K562 (cell line): ENCODE results near the gene GPR176.

Source experiments
- EHMT2 ChIP-seq: fragments of 450-650 bp; IDR thresholded peaks from 2 replicates; pipeline ENCODE4 v1.6.1; 2018; ENCODE audit warnings: antibody characterized with exemption
- EZH2 ChIP-seq: IDR thresholded peaks from 2 replicates; pipeline ENCODE4 v1.6.1; 2012; ENCODE audit warnings: low read depth, mild to moderate bottlenecking, inconsistent platforms, low read length, borderline replicate concordance
- KLF6 ChIP-seq: fragments of 250-450 bp; sonication (Bioruptor Pico); IDR thresholded peaks from 2 replicates; pipeline ENCODE4 v1.4.0; 2020; ENCODE audit warnings: mild to moderate bottlenecking, moderate library complexity, borderline replicate concordance
- MYC ChIP-seq, 2 experiments: fragments of 250-450 bp in 1 of 2; sonication (Bioruptor Pico) in 1 of 2; IDR thresholded peaks; 2 replicates each; pipeline versions ENCODE4 v1.5.1 to v1.6.1; 2012 to 2021; ENCODE audit warnings: low read depth in 2 of 2, borderline replicate concordance in 1 of 2, improper control_type of control experiment in 1 of 2, low read length in 1 of 2, mild to moderate bottlenecking in 1 of 2, moderate library complexity in 1 of 2
- NR3C1 ChIP-seq: sonication (generic); formaldehyde crosslinking; IDR thresholded peaks from 2 replicates; pipeline ENCODE4 v1.8.1; 2022; ENCODE audit warnings: missing genetic modification reagents
- POLR2A ChIP-seq: fragments of 450-650 bp; conservative IDR thresholded peaks from 2 replicates; pipeline ENCODE4 v1.6.1; 2016
- POLR2AphosphoS5 ChIP-seq: IDR thresholded peaks from 2 replicates; pipeline ENCODE4 v1.6.1; 2011; ENCODE audit warnings: mild to moderate bottlenecking, low read depth, low read length, moderate library complexity; ENCODE audit not compliant: control insufficient read depth, insufficient read depth
- RAD21 ChIP-seq, 2 experiments: fragments of 250-450 bp in 1 of 2; fragments of 450-650 bp in 1 of 2; sonication (Bioruptor Pico) in 1 of 2; formaldehyde crosslinking in 1 of 2; IDR thresholded peaks in 1 of 2; conservative IDR thresholded peaks in 1 of 2; 2 replicates each; pipeline versions ENCODE4 v1.4.0 to v1.8.0; 2020 to 2022; ENCODE audit warnings: mild to moderate bottlenecking in 2 of 2, moderate library complexity in 1 of 2
- TCF7 ChIP-seq: sonication (generic); IDR thresholded peaks from 2 replicates; pipeline ENCODE4 v1.6.1; 2016; ENCODE audit warnings: antibody characterized with exemption, borderline replicate concordance
- TFE3 ChIP-seq: fragments of 450-650 bp; formaldehyde crosslinking; IDR thresholded peaks from 2 replicates; pipeline ENCODE4 v1.4.0; 2020; ENCODE audit warnings: mild to moderate bottlenecking, mixed read lengths
- USF1 ChIP-seq: sonication (generic); formaldehyde crosslinking; IDR thresholded peaks from 2 replicates; pipeline ENCODE4 v1.9.0; 2022; ENCODE audit warnings: mild to moderate bottlenecking, missing genetic modification reagents

- TF ChIP-seq MYC (IDR thresholded peaks at IDR 0.05; ENCODE audit: low read depth, low read length), result no peak
- no peak for TF ChIP-seq MYC (CRISPR knock-in tag; IDR thresholded peaks at IDR 0.05; ENCODE audit: borderline replicate concordance, low read depth)
- no peak for TF ChIP-seq TFE3 (CRISPR knock-in tag)
- no peak for TF ChIP-seq KLF6
- TF ChIP-seq POLR2A, result no peak
- TF ChIP-seq EZH2, result no peak
- TF ChIP-seq USF1 (CRISPR knock-in tag), result no peak
- TF ChIP-seq POLR2AphosphoS5, result no peak
- TF ChIP-seq NR3C1 (CRISPR knock-in tag), result no peak
- no peak for TF ChIP-seq TCF7
- TF ChIP-seq RAD21 (CRISPR knock-in tag; conservative IDR thresholded peaks at IDR 0.05 in 1 of 2, IDR thresholded peaks at IDR 0.05 in 1 of 2), result no peak
- TF ChIP-seq EHMT2, result no peak
These were observed 46.5 kb upstream of the GPR176 start for GRCh38 chr15:39966521-39966920.
